ENCODE measurements around the gene HOXA10.
A peak's percentile ranks its signal among the peaks of the same experiment; 100 is the strongest.

Gene HOXA10

GRCh38 chr7:27185013-27185853 is 11.1 kb upstream of the HOXA10 start, which contains the start of gene HOXA11:
Gene HOXA11 (minus strand): TSS chr7:27185232. CDS start chr7:27185144, 88 bp downstream.
- peaks cover 51% of the 10 kb centered on the region for H3K4me1 ChIP-seq (ENCODE audit: control insufficient read depth, insufficient read depth, low read length, poor library complexity, severe bottlenecking)
- peak within 1 kb of the TSS; percentile 42 for H3K4me3 ChIP-seq (ENCODE audit: insufficient read depth, low read depth, low read length, poor library complexity, severe bottlenecking)
- H3K27me3 ChIP-seq (replicated peaks; ENCODE audit: control insufficient read depth, insufficient read depth, low read length, poor library complexity, severe bottlenecking): peaks cover 86% of the 10 kb centered on the region
- no peaks in the 10 kb centered on the region for H3K36me3 ChIP-seq (ENCODE audit: control insufficient read depth, insufficient read depth, low read length)
- DNase-seq: no peak
- H3K9me3 ChIP-seq (ENCODE audit: control insufficient read depth, low read length): no peaks in the 10 kb centered on the region
- no peak within 1 kb of the TSS for H3K27ac ChIP-seq (ENCODE audit: insufficient read depth, low read length, poor library complexity, severe bottlenecking)

GRCh38 chr7:27184337-27185012 is 10.4 kb upstream of the HOXA10 start:
- Histone ChIP-seq H3K36me3 (ENCODE audit: control insufficient read depth, insufficient read depth, low read length) (no peaks in the 10 kb centered on the region), H3K9me3 (ENCODE audit: control insufficient read depth, low read length) (no peaks in the 10 kb centered on the region), H3K4me1 (ENCODE audit: control insufficient read depth, insufficient read depth, low read length, poor library complexity, severe bottlenecking) (peaks cover 57% of the 10 kb centered on the region), H3K27me3 (replicated peaks; ENCODE audit: control insufficient read depth, insufficient read depth, low read length, poor library complexity, severe bottlenecking) (peaks cover 86% of the 10 kb centered on the region), H3K27ac (ENCODE audit: insufficient read depth, low read length, poor library complexity, severe bottlenecking) (no peak overlapping the region), H3K4me3 (ENCODE audit: insufficient read depth, low read depth, low read length, poor library complexity, severe bottlenecking) (peak overlapping the region; percentile 42)
- DNase-seq: no peak

- no peak for DNase-seq
- no peak overlapping the region for H3K27ac ChIP-seq (ENCODE audit: insufficient read depth, low read length, poor library complexity, severe bottlenecking)
- no peaks in the 10 kb centered on the region for H3K9me3 ChIP-seq (ENCODE audit: control insufficient read depth, low read length)
- no peaks in the 10 kb centered on the region for H3K36me3 ChIP-seq (ENCODE audit: control insufficient read depth, insufficient read depth, low read length)
- H3K4me1 ChIP-seq (ENCODE audit: control insufficient read depth, insufficient read depth, low read length, poor library complexity, severe bottlenecking): peaks cover 51% of the 10 kb centered on the region
- no peak overlapping the region for H3K4me3 ChIP-seq (ENCODE audit: insufficient read depth, low read depth, low read length, poor library complexity, severe bottlenecking)
- peaks cover 86% of the 10 kb centered on the region for H3K27me3 ChIP-seq (replicated peaks; ENCODE audit: control insufficient read depth, insufficient read depth, low read length, poor library complexity, severe bottlenecking)
These were observed 9.7 kb upstream of the HOXA10 start for GRCh38 chr7:27183682-27184336.

- Histone ChIP-seq H3K9me3 (ENCODE audit: control insufficient read depth, low read length) (no peaks in the 10 kb centered on the region), H3K36me3 (ENCODE audit: control insufficient read depth, insufficient read depth, low read length) (no peaks in the 10 kb centered on the region), H3K27ac (ENCODE audit: insufficient read depth, low read length, poor library complexity, severe bottlenecking) (no peak overlapping the region), H3K4me1 (ENCODE audit: control insufficient read depth, insufficient read depth, low read length, poor library complexity, severe bottlenecking) (peaks cover 43% of the 10 kb centered on the region), H3K4me3 (ENCODE audit: insufficient read depth, low read depth, low read length, poor library complexity, severe bottlenecking) (no peak overlapping the region), H3K27me3 (replicated peaks; ENCODE audit: control insufficient read depth, insufficient read depth, low read length, poor library complexity, severe bottlenecking) (peaks cover 80% of the 10 kb centered on the region)
- DNase-seq: no peak
These were observed 9.0 kb upstream of the HOXA10 start for GRCh38 chr7:27182861-27183681.

- H3K9me3 ChIP-seq (ENCODE audit: control insufficient read depth, low read length): no peaks in the 10 kb centered on the region
- no peak for DNase-seq
- peaks cover 37% of the 10 kb centered on the region for H3K4me1 ChIP-seq (ENCODE audit: control insufficient read depth, insufficient read depth, low read length, poor library complexity, severe bottlenecking)
- H3K27ac ChIP-seq (ENCODE audit: insufficient read depth, low read length, poor library complexity, severe bottlenecking): no peak overlapping the region
- no peak overlapping the region for H3K4me3 ChIP-seq (ENCODE audit: insufficient read depth, low read depth, low read length, poor library complexity, severe bottlenecking)
- H3K36me3 ChIP-seq (ENCODE audit: control insufficient read depth, insufficient read depth, low read length): no peaks in the 10 kb centered on the region
- peaks cover 74% of the 10 kb centered on the region for H3K27me3 ChIP-seq (replicated peaks; ENCODE audit: control insufficient read depth, insufficient read depth, low read length, poor library complexity, severe bottlenecking)
These were observed 8.2 kb upstream of the HOXA10 start for GRCh38 chr7:27182285-27182841.

- Histone ChIP-seq H3K27ac (ENCODE audit: insufficient read depth, low read length, poor library complexity, severe bottlenecking) (no peak overlapping the region), H3K27me3 (replicated peaks; ENCODE audit: control insufficient read depth, insufficient read depth, low read length, poor library complexity, severe bottlenecking) (peaks cover 71% of the 10 kb centered on the region), H3K4me3 (ENCODE audit: insufficient read depth, low read depth, low read length, poor library complexity, severe bottlenecking) (no peak overlapping the region), H3K9me3 (ENCODE audit: control insufficient read depth, low read length) (no peaks in the 10 kb centered on the region), H3K36me3 (ENCODE audit: control insufficient read depth, insufficient read depth, low read length) (no peaks in the 10 kb centered on the region), H3K4me1 (ENCODE audit: control insufficient read depth, insufficient read depth, low read length, poor library complexity, severe bottlenecking) (peaks cover 34% of the 10 kb centered on the region)
- no peak for DNase-seq
These were observed 7.7 kb upstream of the HOXA10 start for GRCh38 chr7:27181795-27182275.

GRCh38 chr7:27180431-27181420 is 6.6 kb upstream of the HOXA10 start:
- Histone ChIP-seq H3K36me3 (ENCODE audit: control insufficient read depth, insufficient read depth, low read length) (no peaks in the 10 kb centered on the region), H3K4me3 (ENCODE audit: insufficient read depth, low read depth, low read length, poor library complexity, severe bottlenecking) (no peak overlapping the region), H3K27me3 (replicated peaks; ENCODE audit: control insufficient read depth, insufficient read depth, low read length, poor library complexity, severe bottlenecking) (peaks cover 64% of the 10 kb centered on the region), H3K27ac (ENCODE audit: insufficient read depth, low read length, poor library complexity, severe bottlenecking) (no peak overlapping the region), H3K9me3 (ENCODE audit: control insufficient read depth, low read length) (no peaks in the 10 kb centered on the region), H3K4me1 (ENCODE audit: control insufficient read depth, insufficient read depth, low read length, poor library complexity, severe bottlenecking) (peaks cover 29% of the 10 kb centered on the region)
- DNase-seq: no peak

GRCh38 chr7:27179503-27180430 is 5.6 kb upstream of the HOXA10 start:
- no peaks in the 10 kb centered on the region for H3K36me3 ChIP-seq (ENCODE audit: control insufficient read depth, insufficient read depth, low read length)
- H3K9me3 ChIP-seq (ENCODE audit: control insufficient read depth, low read length): no peaks in the 10 kb centered on the region
- no peak overlapping the region for H3K4me3 ChIP-seq (ENCODE audit: insufficient read depth, low read depth, low read length, poor library complexity, severe bottlenecking)
- H3K27me3 ChIP-seq (replicated peaks; ENCODE audit: control insufficient read depth, insufficient read depth, low read length, poor library complexity, severe bottlenecking): peaks cover 64% of the 10 kb centered on the region
- H3K4me1 ChIP-seq (ENCODE audit: control insufficient read depth, insufficient read depth, low read length, poor library complexity, severe bottlenecking): peaks cover 19% of the 10 kb centered on the region
- H3K27ac ChIP-seq (ENCODE audit: insufficient read depth, low read length, poor library complexity, severe bottlenecking): no peak overlapping the region
- DNase-seq: peak in 1 of 3 donors; percentile 39

Data from effector memory CD4-positive, alpha-beta T cell (primary cell).